HepG2 (cell line): ENCODE measurements around the gene MRPS18C. TPM values are rescaled to one million over a fixed set of nuclear protein-coding genes. Genes with fewer than 3 reads are reported as not detected.

Source experiments
- CAMTA2 ChIP-seq: sonication (generic); formaldehyde crosslinking; IDR thresholded peaks from 2 replicates; pipeline ENCODE4 v1.4.0; 2020; ENCODE audit warnings: mild to moderate bottlenecking, missing genetic modification reagents, borderline replicate concordance
- HNRNPLL ChIP-seq: fragments of 200-400 bp; formaldehyde crosslinking; IDR thresholded peaks from 2 replicates; pipeline ENCODE4 v1.6.1; 2017; ENCODE audit warnings: mild to moderate bottlenecking, low read depth, low read length; ENCODE audit not compliant: poor library complexity, severe bottlenecking
- HOXA3 ChIP-seq: sonication (generic); formaldehyde crosslinking; IDR thresholded peaks from 2 replicates; pipeline ENCODE4 v1.5.0; 2020; ENCODE audit warnings: missing genetic modification reagents
- ISX ChIP-seq: sonication (generic); formaldehyde crosslinking; conservative IDR thresholded peaks from 2 replicates; pipeline ENCODE4 v1.5.0; 2020; ENCODE audit warnings: missing genetic modification reagents
- NFE2L1 ChIP-seq: sonication (generic); formaldehyde crosslinking; IDR thresholded peaks from 2 replicates; pipeline ENCODE4 v1.4.0; 2020; ENCODE audit warnings: missing genetic modification reagents, mild to moderate bottlenecking, borderline replicate concordance
- NR1H2 ChIP-seq: sonication (generic); formaldehyde crosslinking; IDR thresholded peaks from 2 replicates; pipeline ENCODE4 v1.8.1; 2022; ENCODE audit warnings: low read depth, missing genetic modification reagents, borderline replicate concordance
- POLR2AphosphoS2 ChIP-seq: IDR thresholded peaks from 2 replicates; pipeline ENCODE4 v1.6.1; 2011; ENCODE audit warnings: low read depth, low read length, improper control_type of control experiment
- ZNF33A ChIP-seq: sonication (generic); formaldehyde crosslinking; IDR thresholded peaks from 2 replicates; pipeline ENCODE4 v1.5.1; 2020; ENCODE audit warnings: missing genetic modification reagents, mild to moderate bottlenecking, moderate library complexity, borderline replicate concordance
- ZNF644 ChIP-seq: IDR thresholded peaks from 2 replicates; pipeline ENCODE4 v1.6.1; 2016; ENCODE audit warnings: low read depth
- polyA plus RNA-seq, 8 experiments: library from polyadenylated mRNA; depleted of rRNA in 3 of 8; stranded (reverse) in 7 of 8; unstranded in 1 of 8; fragments of >200 nt; fragmentation: Illumina TruSeq in 4 of 8; extraction: Trizol in 4 of 8; gene quantifications; 2 replicates each; pipeline versions ENCODE4 v1.2.1 to v1.2.3, GENCODE V29; 2011 to 2016; ENCODE audit warnings: low read depth in 4 of 8, missing spikeins in 1 of 8, mixed read lengths in 1 of 8; ENCODE audit not compliant: insufficient read depth in 1 of 8
- total RNA-seq, 5 experiments: library from RNA; depleted of rRNA; stranded (reverse); fragments of >200 nt; fragmentation: Illumina TruSeq; extraction: Trizol; gene quantifications; 2 replicates each; pipeline ENCODE4 v1.2.3, GENCODE V29; 2016; ENCODE audit warnings: low read depth in 1 of 5
- TF ChIP-seq, protein P1 (sequence below): sonication (generic); formaldehyde crosslinking; IDR thresholded peaks from 2 replicates; pipeline ENCODE4 v1.8.0; 2022; ENCODE audit warnings: mild to moderate bottlenecking, missing genetic modification reagents; ENCODE audit not compliant: insufficient replicate concordance
- TF ChIP-seq, protein P2 (sequence below): sonication (generic); formaldehyde crosslinking; IDR thresholded peaks from 2 replicates; pipeline ENCODE4 v1.9.0; 2021; ENCODE audit warnings: missing genetic modification reagents, mild to moderate bottlenecking, borderline replicate concordance
- TF ChIP-seq, protein P3 (sequence below): sonication (generic); formaldehyde crosslinking; IDR thresholded peaks from 2 replicates; pipeline ENCODE4 v1.5.1; 2020; ENCODE audit warnings: mild to moderate bottlenecking, missing genetic modification reagents
- TF ChIP-seq, protein P4 (sequence below): sonication (generic); formaldehyde crosslinking; IDR thresholded peaks from 2 replicates; pipeline ENCODE4 v1.8.0; 2022; ENCODE audit warnings: mild to moderate bottlenecking, missing genetic modification reagents, moderate library complexity
- TF ChIP-seq, protein P5 (sequence below): sonication (generic); formaldehyde crosslinking; IDR thresholded peaks from 2 replicates; pipeline ENCODE4 v1.4.0; 2020; ENCODE audit warnings: missing genetic modification reagents

Gene MRPS18C
- total and polyA plus RNA-seq, 2 of the 13 experiments (the other 11 are each of a cell fraction or from before 2014, with no cell fraction given), result 45.4 to 124 TPM

DNA sequence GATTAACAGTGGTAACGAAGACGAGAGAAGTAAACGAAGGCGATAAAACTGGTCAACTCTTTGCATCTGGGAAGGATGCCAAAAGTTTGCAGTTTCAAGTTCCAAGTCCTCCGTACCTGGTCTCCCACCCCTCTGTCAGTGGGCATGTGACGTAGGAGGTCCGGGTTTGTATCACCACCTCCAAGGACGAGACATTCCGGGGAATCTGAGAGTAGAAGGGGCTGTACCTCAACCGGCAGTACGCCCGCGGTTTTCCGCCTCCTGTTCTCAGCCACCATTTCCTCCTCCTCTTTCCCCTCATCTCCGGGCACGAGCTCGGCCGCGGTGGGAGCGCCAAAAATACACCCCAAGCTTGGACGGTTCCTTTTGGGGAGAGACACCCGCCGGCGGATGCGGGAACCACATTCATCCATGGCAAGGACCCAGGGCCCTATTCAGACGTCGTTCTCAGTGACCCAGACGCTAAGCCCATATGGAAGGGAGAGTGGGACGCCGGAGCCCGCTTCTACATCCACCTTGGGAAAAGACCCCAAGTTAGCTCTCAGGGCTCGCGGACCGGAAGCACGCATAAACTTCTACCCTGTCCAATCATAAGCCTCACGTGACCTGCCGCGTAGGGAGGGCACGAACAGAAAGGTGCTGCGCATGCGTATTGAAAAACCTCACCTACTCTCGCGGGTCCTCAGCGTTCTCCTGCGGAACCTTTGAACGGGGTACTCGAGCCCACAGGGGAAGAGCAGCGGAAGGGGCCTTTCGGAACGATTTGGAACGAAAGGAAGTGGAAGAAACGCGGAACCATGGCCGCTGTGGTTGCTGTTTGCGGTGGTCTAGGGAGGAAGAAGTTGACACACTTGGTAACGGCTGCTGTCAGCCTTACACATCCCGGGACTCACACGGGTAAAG, at the start of gene MRPS18C, which contains the start of gene HELQ (continued):
- TF ChIP-seq, protein P1, sequence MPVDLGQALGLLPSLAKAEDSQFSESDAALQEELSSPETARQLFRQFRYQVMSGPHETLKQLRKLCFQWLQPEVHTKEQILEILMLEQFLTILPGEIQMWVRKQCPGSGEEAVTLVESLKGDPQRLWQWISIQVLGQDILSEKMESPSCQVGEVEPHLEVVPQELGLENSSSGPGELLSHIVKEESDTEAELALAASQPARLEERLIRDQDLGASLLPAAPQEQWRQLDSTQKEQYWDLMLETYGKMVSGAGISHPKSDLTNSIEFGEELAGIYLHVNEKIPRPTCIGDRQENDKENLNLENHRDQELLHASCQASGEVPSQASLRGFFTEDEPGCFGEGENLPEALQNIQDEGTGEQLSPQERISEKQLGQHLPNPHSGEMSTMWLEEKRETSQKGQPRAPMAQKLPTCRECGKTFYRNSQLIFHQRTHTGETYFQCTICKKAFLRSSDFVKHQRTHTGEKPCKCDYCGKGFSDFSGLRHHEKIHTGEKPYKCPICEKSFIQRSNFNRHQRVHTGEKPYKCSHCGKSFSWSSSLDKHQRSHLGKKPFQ, result peak; percentile 22
- TF ChIP-seq ISX (CRISPR knock-in tag) (no peak; the same call in 1 of the 2 replicates), NFE2L1 (CRISPR knock-in tag) (no peak), ZNF33A (CRISPR knock-in tag) (no peak), HOXA3 (CRISPR knock-in tag) (peak; percentile 98), ZNF644 (peak; percentile 13; the same call in 1 of the 2 replicates), NR1H2 (CRISPR knock-in tag) (no peak), CAMTA2 (CRISPR knock-in tag) (no peak), POLR2AphosphoS2 (0 out of 2 replicates have a peak, but pooled peaks have one; percentile 57), HNRNPLL (peak; percentile 25)
- TF ChIP-seq, protein P2, sequence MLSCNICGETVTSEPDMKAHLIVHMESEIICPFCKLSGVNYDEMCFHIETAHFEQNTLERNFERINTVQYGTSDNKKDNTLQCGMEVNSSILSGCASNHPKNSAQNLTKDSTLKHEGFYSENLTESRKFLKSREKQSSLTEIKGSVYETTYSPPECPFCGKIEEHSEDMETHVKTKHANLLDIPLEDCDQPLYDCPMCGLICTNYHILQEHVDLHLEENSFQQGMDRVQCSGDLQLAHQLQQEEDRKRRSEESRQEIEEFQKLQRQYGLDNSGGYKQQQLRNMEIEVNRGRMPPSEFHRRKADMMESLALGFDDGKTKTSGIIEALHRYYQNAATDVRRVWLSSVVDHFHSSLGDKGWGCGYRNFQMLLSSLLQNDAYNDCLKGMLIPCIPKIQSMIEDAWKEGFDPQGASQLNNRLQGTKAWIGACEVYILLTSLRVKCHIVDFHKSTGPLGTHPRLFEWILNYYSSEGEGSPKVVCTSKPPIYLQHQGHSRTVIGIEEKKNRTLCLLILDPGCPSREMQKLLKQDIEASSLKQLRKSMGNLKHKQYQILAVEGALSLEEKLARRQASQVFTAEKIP (CRISPR knock-in tag), result no peak
- TF ChIP-seq, protein P3, sequence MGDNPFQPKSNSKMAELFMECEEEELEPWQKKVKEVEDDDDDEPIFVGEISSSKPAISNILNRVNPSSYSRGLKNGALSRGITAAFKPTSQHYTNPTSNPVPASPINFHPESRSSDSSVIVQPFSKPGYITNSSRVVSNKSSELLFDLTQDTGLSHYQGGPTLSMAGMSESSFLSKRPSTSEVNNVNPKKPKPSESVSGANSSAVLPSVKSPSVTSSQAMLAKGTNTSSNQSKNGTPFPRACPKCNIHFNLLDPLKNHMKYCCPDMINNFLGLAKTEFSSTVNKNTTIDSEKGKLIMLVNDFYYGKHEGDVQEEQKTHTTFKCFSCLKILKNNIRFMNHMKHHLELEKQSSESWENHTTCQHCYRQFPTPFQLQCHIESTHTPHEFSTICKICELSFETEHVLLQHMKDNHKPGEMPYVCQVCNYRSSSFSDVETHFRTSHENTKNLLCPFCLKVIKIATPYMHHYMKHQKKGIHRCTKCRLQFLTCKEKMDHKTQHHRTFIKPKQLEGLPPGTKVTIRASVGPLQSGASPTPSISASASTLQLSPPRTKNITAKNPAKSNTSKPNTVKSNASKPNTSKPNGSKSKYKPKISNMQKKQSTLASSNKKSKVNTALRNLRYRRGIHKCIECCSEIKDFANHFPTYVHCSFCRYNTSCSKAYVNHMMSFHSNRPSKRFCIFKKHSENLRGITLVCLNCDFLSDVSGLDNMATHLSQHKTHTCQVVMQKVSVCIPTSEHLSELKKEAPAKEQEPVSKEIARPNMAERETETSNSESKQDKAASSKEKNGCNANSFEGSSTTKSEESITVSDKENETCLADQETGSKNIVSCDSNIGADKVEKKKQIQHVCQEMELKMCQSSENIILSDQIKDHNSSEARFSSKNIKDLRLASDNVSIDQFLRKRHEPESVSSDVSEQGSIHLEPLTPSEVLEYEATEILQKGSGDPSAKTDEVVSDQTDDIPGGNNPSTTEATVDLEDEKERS (CRISPR knock-in tag), result no peak
- TF ChIP-seq, protein P4, sequence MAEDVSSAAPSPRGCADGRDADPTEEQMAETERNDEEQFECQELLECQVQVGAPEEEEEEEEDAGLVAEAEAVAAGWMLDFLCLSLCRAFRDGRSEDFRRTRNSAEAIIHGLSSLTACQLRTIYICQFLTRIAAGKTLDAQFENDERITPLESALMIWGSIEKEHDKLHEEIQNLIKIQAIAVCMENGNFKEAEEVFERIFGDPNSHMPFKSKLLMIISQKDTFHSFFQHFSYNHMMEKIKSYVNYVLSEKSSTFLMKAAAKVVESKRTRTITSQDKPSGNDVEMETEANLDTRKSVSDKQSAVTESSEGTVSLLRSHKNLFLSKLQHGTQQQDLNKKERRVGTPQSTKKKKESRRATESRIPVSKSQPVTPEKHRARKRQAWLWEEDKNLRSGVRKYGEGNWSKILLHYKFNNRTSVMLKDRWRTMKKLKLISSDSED (CRISPR knock-in tag), result no peak
- TF ChIP-seq, protein P5, sequence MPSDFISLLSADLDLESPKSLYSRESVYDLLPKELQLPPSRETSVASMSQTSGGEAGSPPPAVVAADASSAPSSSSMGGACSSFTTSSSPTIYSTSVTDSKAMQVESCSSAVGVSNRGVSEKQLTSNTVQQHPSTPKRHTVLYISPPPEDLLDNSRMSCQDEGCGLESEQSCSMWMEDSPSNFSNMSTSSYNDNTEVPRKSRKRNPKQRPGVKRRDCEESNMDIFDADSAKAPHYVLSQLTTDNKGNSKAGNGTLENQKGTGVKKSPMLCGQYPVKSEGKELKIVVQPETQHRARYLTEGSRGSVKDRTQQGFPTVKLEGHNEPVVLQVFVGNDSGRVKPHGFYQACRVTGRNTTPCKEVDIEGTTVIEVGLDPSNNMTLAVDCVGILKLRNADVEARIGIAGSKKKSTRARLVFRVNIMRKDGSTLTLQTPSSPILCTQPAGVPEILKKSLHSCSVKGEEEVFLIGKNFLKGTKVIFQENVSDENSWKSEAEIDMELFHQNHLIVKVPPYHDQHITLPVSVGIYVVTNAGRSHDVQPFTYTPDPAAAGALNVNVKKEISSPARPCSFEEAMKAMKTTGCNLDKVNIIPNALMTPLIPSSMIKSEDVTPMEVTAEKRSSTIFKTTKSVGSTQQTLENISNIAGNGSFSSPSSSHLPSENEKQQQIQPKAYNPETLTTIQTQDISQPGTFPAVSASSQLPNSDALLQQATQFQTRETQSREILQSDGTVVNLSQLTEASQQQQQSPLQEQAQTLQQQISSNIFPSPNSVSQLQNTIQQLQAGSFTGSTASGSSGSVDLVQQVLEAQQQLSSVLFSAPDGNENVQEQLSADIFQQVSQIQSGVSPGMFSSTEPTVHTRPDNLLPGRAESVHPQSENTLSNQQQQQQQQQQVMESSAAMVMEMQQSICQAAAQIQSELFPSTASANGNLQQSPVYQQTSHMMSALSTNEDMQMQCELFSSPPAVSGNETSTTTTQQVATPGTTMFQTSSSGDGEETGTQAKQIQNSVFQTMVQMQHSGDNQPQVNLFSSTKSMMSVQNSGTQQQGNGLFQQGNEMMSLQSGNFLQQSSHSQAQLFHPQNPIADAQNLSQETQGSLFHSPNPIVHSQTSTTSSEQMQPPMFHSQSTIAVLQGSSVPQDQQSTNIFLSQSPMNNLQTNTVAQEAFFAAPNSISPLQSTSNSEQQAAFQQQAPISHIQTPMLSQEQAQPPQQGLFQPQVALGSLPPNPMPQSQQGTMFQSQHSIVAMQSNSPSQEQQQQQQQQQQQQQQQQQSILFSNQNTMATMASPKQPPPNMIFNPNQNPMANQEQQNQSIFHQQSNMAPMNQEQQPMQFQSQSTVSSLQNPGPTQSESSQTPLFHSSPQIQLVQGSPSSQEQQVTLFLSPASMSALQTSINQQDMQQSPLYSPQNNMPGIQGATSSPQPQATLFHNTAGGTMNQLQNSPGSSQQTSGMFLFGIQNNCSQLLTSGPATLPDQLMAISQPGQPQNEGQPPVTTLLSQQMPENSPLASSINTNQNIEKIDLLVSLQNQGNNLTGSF (CRISPR knock-in tag), result no peak
